Measurements from ENCODE around the gene CACNA1F. TPM values are rescaled to one million over a fixed set of nuclear protein-coding genes. Genes with fewer than 3 reads are reported as not detected.

Gene CACNA1F
- total RNA-seq, 1 experiment from 2014 or later: not detected

DNA sequence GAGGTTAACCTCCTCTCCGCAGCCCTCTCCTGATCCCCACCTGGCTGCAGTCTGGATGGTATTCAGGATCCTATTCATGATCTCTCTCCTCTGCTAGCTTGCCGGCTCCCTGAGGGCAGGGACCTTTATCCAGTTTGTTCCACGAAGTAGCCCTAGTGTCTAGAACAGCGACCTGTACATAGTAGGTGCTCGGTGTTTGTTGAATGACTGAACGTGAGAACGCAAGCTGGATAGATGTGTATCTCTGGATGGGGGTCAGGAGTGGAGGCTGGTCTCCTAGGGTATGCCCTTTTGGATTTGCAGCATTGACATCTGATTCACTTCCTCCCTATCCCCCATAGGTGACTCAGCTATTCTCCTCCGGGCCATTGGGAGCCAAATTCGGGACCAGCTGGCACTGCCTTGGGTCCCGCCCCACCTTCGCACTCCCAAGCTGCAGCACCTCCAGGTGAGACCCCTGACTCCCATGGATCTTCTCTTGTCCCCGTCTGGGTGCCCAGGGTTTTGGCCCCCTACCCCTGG is 9.5 kb upstream of the CACNA1F start:
- H3K27ac ChIP-seq (ENCODE audit: low read length): no peak overlapping the region; the same call in 1 of the 2 replicates
- DNase-seq: peak; percentile 45
- H3K9me3 ChIP-seq (ENCODE audit: low read length): no peaks in the 10 kb centered on the region
- H3K36me3 ChIP-seq (ENCODE audit: low read depth, low read length): no peaks in the 10 kb centered on the region
- no peaks in the 10 kb centered on the region for H3F3A ChIP-seq (ENCODE audit: low read length, unreplicated experiment)
- TF ChIP-seq EZH2 (IDR thresholded peaks at IDR 0.05; ENCODE audit: low read length, unreplicated experiment) (no peak), EZH2phosphoT487 (IDR thresholded peaks at IDR 0.05; ENCODE audit: borderline replicate concordance, low read length) (no peak)
- TF ChIP-seq, protein P1, sequence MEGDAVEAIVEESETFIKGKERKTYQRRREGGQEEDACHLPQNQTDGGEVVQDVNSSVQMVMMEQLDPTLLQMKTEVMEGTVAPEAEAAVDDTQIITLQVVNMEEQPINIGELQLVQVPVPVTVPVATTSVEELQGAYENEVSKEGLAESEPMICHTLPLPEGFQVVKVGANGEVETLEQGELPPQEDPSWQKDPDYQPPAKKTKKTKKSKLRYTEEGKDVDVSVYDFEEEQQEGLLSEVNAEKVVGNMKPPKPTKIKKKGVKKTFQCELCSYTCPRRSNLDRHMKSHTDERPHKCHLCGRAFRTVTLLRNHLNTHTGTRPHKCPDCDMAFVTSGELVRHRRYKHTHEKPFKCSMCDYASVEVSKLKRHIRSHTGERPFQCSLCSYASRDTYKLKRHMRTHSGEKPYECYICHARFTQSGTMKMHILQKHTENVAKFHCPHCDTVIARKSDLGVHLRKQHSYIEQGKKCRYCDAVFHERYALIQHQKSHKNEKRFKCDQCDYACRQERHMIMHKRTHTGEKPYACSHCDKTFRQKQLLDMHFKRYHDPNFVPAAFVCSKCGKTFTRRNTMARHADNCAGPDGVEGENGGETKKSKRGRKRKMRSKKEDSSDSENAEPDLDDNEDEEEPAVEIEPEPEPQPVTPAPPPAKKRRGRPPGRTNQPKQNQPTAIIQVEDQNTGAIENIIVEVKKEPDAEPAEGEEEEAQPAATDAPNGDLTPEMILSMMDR (conservative IDR thresholded peaks at IDR 0.05; ENCODE audit: low read depth, low read length): no peak
- no peaks in the 10 kb centered on the region for H3K27me3 ChIP-seq (ENCODE audit: low read length)
- BruUV-seq (replicated peaks): no TSS peak
- ChIA-PET POLR2A (ENCODE audit: unreplicated experiment) (no interaction called here), CTCF (no interaction called here)
- H3K9ac ChIP-seq (ENCODE audit: low read length): no peak overlapping the region
- ATAC-seq: peak; percentile 65; the same call in 1 of the 2 replicates
- no peak overlapping the region for H2AFZ ChIP-seq (ENCODE audit: low read length)
- peaks cover 9% of the 10 kb centered on the region for H3K4me1 ChIP-seq (ENCODE audit: insufficient read depth, low read length)
- no peak overlapping the region for H3K4me3 ChIP-seq (ENCODE audit: low read length)
- H3K79me2 ChIP-seq (ENCODE audit: low read length): no peaks in the 10 kb centered on the region
- no peak overlapping the region for H3K4me2 ChIP-seq (ENCODE audit: low read length)
- no peaks in the 10 kb centered on the region for H4K20me1 ChIP-seq (ENCODE audit: low read length)
- intact Hi-C loops (cut with micrococcal nuclease): no loop called here
- no peaks in the 10 kb centered on the region for H3K9me2 ChIP-seq (replicated peaks; ENCODE audit: low read length)

DNA sequence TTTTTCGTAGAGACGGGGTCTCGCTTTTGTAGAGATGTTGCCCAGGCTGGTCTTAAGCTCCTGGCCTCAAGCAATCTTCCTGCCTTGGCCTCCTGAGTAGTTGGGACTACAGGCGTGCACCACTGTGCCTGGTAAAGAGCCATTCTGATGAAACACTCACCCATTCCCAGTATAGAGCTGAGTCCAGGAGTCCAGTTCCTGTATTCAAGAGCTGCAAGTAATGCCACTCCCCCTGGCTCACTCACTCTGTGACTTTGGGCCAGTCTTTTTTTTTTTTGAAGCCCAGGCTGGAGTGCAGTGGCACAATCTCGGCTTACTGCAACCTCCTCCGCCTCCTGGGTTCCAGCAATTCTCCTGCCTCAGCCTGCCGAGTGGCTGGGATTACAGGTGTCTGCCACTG is 5.6 kb upstream of the CACNA1F start:
- DNase-seq: no peak
- Histone ChIP-seq H3K27ac (ENCODE audit: low read length) (no peak overlapping the region), H3K9ac (ENCODE audit: low read length) (no peak overlapping the region), H3K79me2 (ENCODE audit: low read length) (peaks cover 4% of the 10 kb centered on the region; the same call in 1 of the 2 replicates), H3K4me1 (ENCODE audit: insufficient read depth, low read length) (peaks cover 9% of the 10 kb centered on the region), H3K4me3 (ENCODE audit: low read length) (no peak overlapping the region), H3K9me2 (replicated peaks; ENCODE audit: low read length) (no peaks in the 10 kb centered on the region), H2AFZ (ENCODE audit: low read length) (no peak overlapping the region), H3K9me3 (ENCODE audit: low read length) (no peaks in the 10 kb centered on the region), H3F3A (ENCODE audit: low read length, unreplicated experiment) (no peaks in the 10 kb centered on the region), H3K27me3 (ENCODE audit: low read length) (no peaks in the 10 kb centered on the region), H4K20me1 (ENCODE audit: low read length) (no peaks in the 10 kb centered on the region), H3K36me3 (ENCODE audit: low read depth, low read length) (no peaks in the 10 kb centered on the region), H3K4me2 (ENCODE audit: low read length) (no peak overlapping the region)
- TF ChIP-seq EZH2 (IDR thresholded peaks at IDR 0.05; ENCODE audit: low read length, unreplicated experiment): no peak
- CTCF ChIA-PET: no interaction called here
- POLR2A ChIA-PET (ENCODE audit: unreplicated experiment): no interaction called here
- intact Hi-C loops (cut with micrococcal nuclease): no loop called here
- no peak for ATAC-seq
- no TSS peak for BruUV-seq (replicated peaks)

DNA sequence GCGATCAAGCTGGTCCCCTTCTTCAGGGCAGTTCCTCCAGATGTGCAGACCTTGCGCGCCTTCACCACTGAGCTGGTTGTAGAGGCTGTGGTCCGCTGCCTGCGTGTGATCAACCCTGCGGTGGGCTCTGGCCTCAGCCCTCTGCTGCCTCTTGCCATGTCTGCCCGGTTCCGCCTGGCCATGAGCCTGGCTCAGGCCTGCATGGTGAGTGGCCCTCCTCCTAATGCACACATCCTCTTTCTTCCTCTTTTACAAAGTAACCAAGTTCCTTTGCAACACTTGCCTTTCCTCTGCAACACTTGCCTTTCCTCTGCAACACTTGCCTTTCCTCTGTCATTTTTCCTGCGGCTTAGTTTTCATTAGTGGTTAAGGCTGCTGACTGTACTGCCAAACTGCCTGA is 3.9 kb upstream of the CACNA1F start:
- DNase-seq (no peak), ATAC-seq (no peak)
- H4K20me1 ChIP-seq (ENCODE audit: low read length): no peaks in the 10 kb centered on the region
- no peaks in the 10 kb centered on the region for H3K9me2 ChIP-seq (replicated peaks; ENCODE audit: low read length)
- CTCF ChIA-PET: no interaction called here
- peaks cover 4% of the 10 kb centered on the region; the same call in 1 of the 2 replicates for H3K79me2 ChIP-seq (ENCODE audit: low read length)
- no peaks in the 10 kb centered on the region for H3F3A ChIP-seq (ENCODE audit: low read length, unreplicated experiment)
- no peak overlapping the region for H3K27ac ChIP-seq (ENCODE audit: low read length)
- H3K4me1 ChIP-seq (ENCODE audit: insufficient read depth, low read length): no peaks in the 10 kb centered on the region; the same call in 1 of the 2 replicates
- H3K4me3 ChIP-seq (ENCODE audit: low read length): no peak overlapping the region
- no peaks in the 10 kb centered on the region for H3K27me3 ChIP-seq (ENCODE audit: low read length)
- no peak overlapping the region for H3K4me2 ChIP-seq (ENCODE audit: low read length)
- H3K9ac ChIP-seq (ENCODE audit: low read length): no peak overlapping the region
- intact Hi-C loops (cut with micrococcal nuclease): no loop called here
- POLR2A ChIA-PET (ENCODE audit: unreplicated experiment): no interaction called here
- H3K36me3 ChIP-seq (ENCODE audit: low read depth, low read length): no peaks in the 10 kb centered on the region
- no peaks in the 10 kb centered on the region for H3K9me3 ChIP-seq (ENCODE audit: low read length)
- H2AFZ ChIP-seq (ENCODE audit: low read length): no peak overlapping the region
- no TSS peak for BruUV-seq (replicated peaks)
- TF ChIP-seq EZH2phosphoT487 (IDR thresholded peaks at IDR 0.05; ENCODE audit: borderline replicate concordance, low read length): no peak
